WTC11 (cell line): Measurements from ENCODE around the gene CCN6.

Experiments used
- ATF3 ChIP-seq: sonication (generic); formaldehyde crosslinking; conservative IDR thresholded peaks from 2 replicates; pipeline ENCODE4 v1.8.1; 2022; ENCODE audit warnings: mild to moderate bottlenecking, missing genetic modification reagents
- CBFB ChIP-seq: sonication (generic); formaldehyde crosslinking; IDR thresholded peaks from 2 replicates; pipeline ENCODE4 v1.8.1; 2022; ENCODE audit warnings: mild to moderate bottlenecking, low read depth, missing genetic modification reagents

DNA sequence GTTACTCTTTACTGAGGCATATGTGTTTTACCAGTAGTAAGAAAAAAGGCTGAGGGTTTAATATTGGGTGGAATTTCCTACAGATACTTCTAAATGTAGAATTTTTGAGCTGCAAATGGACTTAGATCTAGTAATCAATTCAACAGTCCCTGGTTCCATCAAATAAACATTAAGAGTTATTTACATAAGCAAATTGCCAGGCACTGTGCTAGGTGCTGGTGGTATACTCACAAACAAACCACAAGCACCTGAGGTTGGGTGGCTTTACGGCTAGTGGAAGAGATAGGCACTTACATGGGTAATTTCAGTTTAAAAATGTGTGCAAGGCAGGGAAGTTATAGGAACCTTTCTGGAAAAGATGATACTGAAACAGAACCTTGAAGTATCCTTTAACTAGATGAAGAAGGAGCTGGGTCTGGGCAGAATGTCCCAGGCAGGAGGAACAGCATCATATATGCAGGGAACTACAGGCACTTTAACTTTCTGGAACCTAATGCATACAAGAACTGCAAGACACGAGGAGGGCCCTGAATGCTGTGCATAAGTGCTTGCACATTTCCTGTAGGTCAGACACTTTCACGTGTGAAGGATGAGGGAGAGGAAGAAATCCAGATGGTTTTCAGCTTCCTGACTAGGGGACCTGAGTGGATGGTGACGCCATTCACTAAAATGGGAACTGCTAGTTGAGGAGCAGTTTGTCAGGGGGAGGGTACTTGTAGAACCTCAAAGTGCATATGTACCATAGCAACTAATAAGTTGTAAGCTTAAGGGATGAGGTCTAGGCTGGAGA lies 4.5 kb downstream of the CCN6 start:
- no peak for TF ChIP-seq ATF3
- TF ChIP-seq CBFB (CRISPR knock-in tag) = no peak
